RWPE1 (cell line): ENCODE results near the gene HSPB1.

ENCODE experiments used
- CTCF ChIA-PET: fragments of 350-600 bp; sonication (Branson Sonifier 250); formaldehyde crosslinking; extraction: SDS; loops from one replicate; lab custom pipeline; 2021; lab: Yijun Ruan, JAX
- POLR2A ChIA-PET: fragments of 400-600 bp; formaldehyde crosslinking; extraction: SDS; loops from one replicate; lab custom pipeline; 2020; ENCODE audit warnings: antibody characterized with exemption; ENCODE audit not compliant: low non-redundant PET; lab: Yijun Ruan, JAX
- DNase-seq: peaks from one replicate; pipeline ENCODE4 v3.0.0; 2012; ENCODE audit warnings: low spot score
- H3K27ac ChIP-seq: fragments of 450-650 bp; 2 replicates; pipeline ENCODE4 v1.5.1; 2017
- CTCF ChIP-seq: fragments of 450-650 bp; conservative IDR thresholded peaks from 2 replicates; pipeline ENCODE4 v1.5.1; 2017; ENCODE audit warnings: low read depth, mild to moderate bottlenecking

Gene HSPB1

GRCh38 chr7:76315364-76315763 is 12.9 kb downstream of the HSPB1 start:
- ChIA-PET CTCF (interaction anchor here (0.9 to 3.0 kb wide), 3 partner anchors 24 to 137 kb away, joined by 3 to 29 read pairs (median 28); no protein-coding TSS in a partner anchor), POLR2A (no interaction called here)
- TF ChIP-seq CTCF: no peak
- DNase-seq: no peak
- peak overlapping the region; percentile 100 for H3K27ac ChIP-seq

- H3K27ac ChIP-seq: peak overlapping the region; percentile 99
- POLR2A ChIA-PET: interaction anchor here (1.0 kb wide), 1 partner anchor 106 kb away, joined by 5 read pairs; no protein-coding TSS in a partner anchor
- CTCF ChIA-PET: interaction anchor here (0.6 to 1.9 kb wide), 6 partner anchors 7 to 140 kb away, joined by 3 to 13 read pairs (median 4); no protein-coding TSS in a partner anchor
- no peak for DNase-seq
- no peak for TF ChIP-seq CTCF
Measured at GRCh38 chr7:76316984-76317781, 14.7 kb downstream of the HSPB1 start.

GRCh38 chr7:76317782-76318487 is 15.5 kb downstream of the HSPB1 start:
- H3K27ac ChIP-seq: peak overlapping the region; percentile 99
- no peak for TF ChIP-seq CTCF
- peak; percentile 99 for DNase-seq
- CTCF ChIA-PET: interaction anchor here (0.6 to 1.9 kb wide), 7 partner anchors 8 to 141 kb away, joined by 3 to 13 read pairs (median 5); no protein-coding TSS in a partner anchor
- POLR2A ChIA-PET: interaction anchor here (0.6 to 1.0 kb wide), 5 partner anchors 26 to 134 kb away, joined by 3 to 6 read pairs (median 4); partner anchors contain the start of gene YWHAG

- peak overlapping the region; percentile 99 for H3K27ac ChIP-seq
- ChIA-PET CTCF (interaction anchor here (0.6 to 1.8 kb wide), 8 partner anchors 8 to 1226 kb away, joined by 3 to 13 read pairs (median 4); no protein-coding TSS in a partner anchor), POLR2A (interaction anchor here (0.6 to 1.0 kb wide), 5 partner anchors 27 to 135 kb away, joined by 3 to 6 read pairs (median 4); partner anchors contain the start of gene YWHAG)
- TF ChIP-seq CTCF: no peak
- peak; percentile 89 for DNase-seq
Measured at GRCh38 chr7:76318488-76319353, 16.2 kb downstream of the HSPB1 start.

- ChIA-PET CTCF (no interaction called here), POLR2A (no interaction called here)
- no peak for TF ChIP-seq CTCF
- peak overlapping the region; percentile 46 for H3K27ac ChIP-seq
- no peak for DNase-seq
Measured at GRCh38 chr7:76325092-76325491, 22.6 kb downstream of the HSPB1 start.
